Fibroblast of lung (primary cell): ENCODE results near the gene PTPRM. TPM values are rescaled to one million over a fixed set of nuclear protein-coding genes. Genes with fewer than 3 reads are reported as not detected.

Experiments
- DNase-seq, 2 donors: peaks; one replicate each; pipeline versions ENCODE4 v3.0.0 to v3.0.0-alpha.2; 2010; ENCODE audit warnings: low read depth in 2 of 2
- H2AFZ ChIP-seq: 2 replicates; pipeline ENCODE4 v1.5.1; 2012; ENCODE audit warnings: low read length, control low read depth, inconsistent platforms
- H3K27ac ChIP-seq: 2 replicates; pipeline ENCODE4 v1.5.1; 2011; ENCODE audit warnings: low read length, control low read depth; ENCODE audit not compliant: insufficient read depth
- H3K27me3 ChIP-seq: 2 replicates; pipeline ENCODE4 v1.5.1; 2011; ENCODE audit warnings: mild to moderate bottlenecking, low read length; ENCODE audit not compliant: control insufficient read depth, insufficient read depth
- H3K36me3 ChIP-seq: 2 replicates; pipeline ENCODE4 v1.5.1; 2011; ENCODE audit warnings: low read length; ENCODE audit not compliant: control insufficient read depth, insufficient read depth
- H3K4me1 ChIP-seq: 2 replicates; pipeline ENCODE4 v1.5.1; 2011; ENCODE audit warnings: low read length; ENCODE audit not compliant: control insufficient read depth, insufficient read depth; ENCODE audit errors: extremely low read depth
- H3K4me2 ChIP-seq: 2 replicates; pipeline ENCODE4 v1.5.1; 2011; ENCODE audit warnings: low read length, control low read depth; ENCODE audit not compliant: insufficient read depth; ENCODE audit errors: extremely low read depth
- H3K4me3 ChIP-seq, 4 experiments: fragments of 200-600 bp in 1 of 4; sonication (generic) in 1 of 4; replicated peaks in 1 of 4; 2 replicates each; pipeline ENCODE4 v1.5.1; 2011 to 2016; ENCODE audit warnings: low read length in 4 of 4, low read depth in 3 of 4, mild to moderate bottlenecking in 3 of 4, control low read depth in 2 of 4, inconsistent platforms in 1 of 4, mixed read lengths in 1 of 4; ENCODE audit not compliant: insufficient read depth in 1 of 4; ENCODE audit errors: control extremely low read depth in 1 of 4
- H3K79me2 ChIP-seq: 2 replicates; pipeline ENCODE4 v1.5.1; 2012; ENCODE audit warnings: mild to moderate bottlenecking, low read length, inconsistent platforms; ENCODE audit not compliant: control insufficient read depth, insufficient read depth
- H3K9ac ChIP-seq: 2 replicates; pipeline ENCODE4 v1.5.1; 2011; ENCODE audit warnings: mild to moderate bottlenecking, low read length, control low read depth; ENCODE audit not compliant: insufficient read depth
- H3K9me3 ChIP-seq: 2 replicates; pipeline ENCODE4 v1.5.1; 2012; ENCODE audit warnings: low read depth, low read length; ENCODE audit not compliant: control insufficient read depth, insufficient read depth
- H4K20me1 ChIP-seq: 2 replicates; pipeline ENCODE4 v1.5.1; 2011; ENCODE audit warnings: low read length; ENCODE audit not compliant: control insufficient read depth, insufficient read depth; ENCODE audit errors: extremely low read depth
- EZH2 ChIP-seq: IDR thresholded peaks from 2 replicates; pipeline ENCODE4 v1.5.1; 2012; ENCODE audit warnings: low read length, control low read depth, mild to moderate bottlenecking; ENCODE audit errors: missing control alignments
- polyA plus RNA-seq, 2 donors: library from polyadenylated mRNA; depleted of rRNA in 1 of 2; stranded (reverse) in 1 of 2; unstranded in 1 of 2; fragments of >200 nt; gene quantifications; 2 replicates each; pipeline ENCODE4 v1.2.1, GENCODE V29; 2011 to 2012; ENCODE audit warnings: missing spikeins in 1 of 2
- total RNA-seq: library from RNA; depleted of rRNA; stranded (reverse); fragments of >200 nt; gene quantifications from 2 replicates; pipeline ENCODE4 v1.2.1, GENCODE V29; 2014
- TF ChIP-seq, protein P1 (sequence below), 2 donors: IDR thresholded peaks in 1 of 2; conservative IDR thresholded peaks in 1 of 2; 1 replicate in 1 of 2; 2 replicates in 1 of 2; pipeline ENCODE4 v1.5.1; 2011 to 2012; ENCODE audit warnings: low read length in 2 of 2, control low read depth in 1 of 2, inconsistent platforms in 1 of 2, low read depth in 1 of 2, mild to moderate bottlenecking in 1 of 2

Gene PTPRM
- total and polyA plus RNA-seq, 2 donors (not counting 1 experiment from before 2014, with no cell fraction given): 86.6 to 87.0 TPM

DNA sequence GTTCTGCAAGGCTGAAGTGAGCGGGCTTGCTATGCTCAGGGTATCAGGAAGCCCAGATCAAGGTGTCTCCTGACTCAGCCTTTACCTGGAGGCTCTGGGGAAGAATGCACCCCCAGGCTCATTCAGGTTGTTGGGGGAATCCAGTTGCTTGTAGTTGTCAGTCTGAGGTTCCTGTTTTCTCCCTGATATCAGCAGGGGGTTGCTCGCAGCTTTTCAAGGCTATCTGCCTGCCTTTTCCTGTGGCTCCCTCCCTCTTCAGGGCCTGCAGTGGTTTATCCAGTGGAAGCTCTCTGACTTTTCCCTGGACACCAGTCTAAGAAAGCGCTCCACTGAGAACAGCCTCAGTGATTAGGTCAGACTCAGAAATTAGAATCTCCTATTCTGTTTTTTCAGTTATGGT, 116.6 kb downstream of the PTPRM start:
- Histone ChIP-seq H2AFZ (no peak overlapping the region), H3K36me3 (no peaks in the 10 kb centered on the region), H3K27ac (no peak overlapping the region), H3K27me3 (no peaks in the 10 kb centered on the region), H3K4me3 (no peak overlapping the region), H3K9ac (no peak overlapping the region), H3K4me1 (no peaks in the 10 kb centered on the region), H3K9me3 (no peaks in the 10 kb centered on the region), H3K4me2 (no peak overlapping the region), H4K20me1 (no peaks in the 10 kb centered on the region), H3K79me2 (no peaks in the 10 kb centered on the region)
- TF ChIP-seq EZH2: no peak
- TF ChIP-seq, protein P1, sequence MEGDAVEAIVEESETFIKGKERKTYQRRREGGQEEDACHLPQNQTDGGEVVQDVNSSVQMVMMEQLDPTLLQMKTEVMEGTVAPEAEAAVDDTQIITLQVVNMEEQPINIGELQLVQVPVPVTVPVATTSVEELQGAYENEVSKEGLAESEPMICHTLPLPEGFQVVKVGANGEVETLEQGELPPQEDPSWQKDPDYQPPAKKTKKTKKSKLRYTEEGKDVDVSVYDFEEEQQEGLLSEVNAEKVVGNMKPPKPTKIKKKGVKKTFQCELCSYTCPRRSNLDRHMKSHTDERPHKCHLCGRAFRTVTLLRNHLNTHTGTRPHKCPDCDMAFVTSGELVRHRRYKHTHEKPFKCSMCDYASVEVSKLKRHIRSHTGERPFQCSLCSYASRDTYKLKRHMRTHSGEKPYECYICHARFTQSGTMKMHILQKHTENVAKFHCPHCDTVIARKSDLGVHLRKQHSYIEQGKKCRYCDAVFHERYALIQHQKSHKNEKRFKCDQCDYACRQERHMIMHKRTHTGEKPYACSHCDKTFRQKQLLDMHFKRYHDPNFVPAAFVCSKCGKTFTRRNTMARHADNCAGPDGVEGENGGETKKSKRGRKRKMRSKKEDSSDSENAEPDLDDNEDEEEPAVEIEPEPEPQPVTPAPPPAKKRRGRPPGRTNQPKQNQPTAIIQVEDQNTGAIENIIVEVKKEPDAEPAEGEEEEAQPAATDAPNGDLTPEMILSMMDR (conservative IDR thresholded peaks at IDR 0.05 in 1 of 2, IDR thresholded peaks at IDR 0.05 in 1 of 2; ENCODE audit: low read depth in 1 of 2, low read length in 2 of 2): no peak
- no peak for DNase-seq

DNA sequence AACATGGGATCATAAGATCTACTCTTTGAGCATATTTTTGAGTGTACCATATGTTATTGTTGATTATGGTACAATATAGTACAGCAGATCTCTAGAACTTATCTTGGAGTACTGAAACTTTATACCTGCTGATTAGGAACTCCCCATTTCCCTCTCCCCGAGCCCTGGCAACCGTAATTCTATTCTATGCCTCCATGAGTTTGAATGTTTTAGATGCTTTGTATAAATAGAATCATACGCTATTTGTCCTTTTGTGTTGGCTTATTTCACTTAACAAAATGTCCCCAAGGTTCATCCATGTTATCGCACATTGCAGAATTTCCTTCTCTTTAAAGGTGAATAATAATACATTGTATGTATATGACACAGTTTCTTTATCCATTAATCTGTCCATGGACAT, 117.2 kb downstream of the PTPRM start:
- Histone ChIP-seq H3K27ac (no peak overlapping the region), H3K27me3 (no peaks in the 10 kb centered on the region), H4K20me1 (no peaks in the 10 kb centered on the region), H2AFZ (no peak overlapping the region), H3K36me3 (no peaks in the 10 kb centered on the region), H3K9ac (no peak overlapping the region), H3K4me2 (no peak overlapping the region), H3K9me3 (no peaks in the 10 kb centered on the region), H3K4me3 (no peak overlapping the region), H3K79me2 (no peaks in the 10 kb centered on the region), H3K4me1 (no peaks in the 10 kb centered on the region)
- no peak for DNase-seq
- TF ChIP-seq, protein P1 (conservative IDR thresholded peaks at IDR 0.05 in 1 of 2, IDR thresholded peaks at IDR 0.05 in 1 of 2; ENCODE audit: low read depth in 1 of 2, low read length in 2 of 2): no peak
- no peak for TF ChIP-seq EZH2

DNA sequence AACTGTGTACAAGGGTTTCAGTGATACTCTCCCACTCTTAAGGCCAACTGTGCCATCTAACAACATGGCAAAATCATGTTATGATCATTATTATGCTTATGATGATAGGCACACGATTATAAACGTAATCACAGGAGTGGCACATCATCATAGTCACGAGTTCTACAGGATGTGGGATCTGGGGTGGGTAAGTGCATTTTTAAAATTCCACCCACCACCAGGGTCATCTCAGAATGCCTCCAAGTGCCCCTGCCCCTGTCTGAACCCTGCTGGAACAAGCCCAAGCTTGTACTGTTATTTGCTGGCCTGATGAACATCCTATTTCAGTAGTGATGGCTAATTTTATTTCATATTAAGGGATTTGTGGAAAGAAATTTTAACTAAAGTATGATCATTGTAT, 117.8 kb downstream of the PTPRM start:
- Histone ChIP-seq H2AFZ (no peak overlapping the region), H3K4me2 (no peak overlapping the region), H3K36me3 (no peaks in the 10 kb centered on the region), H3K9ac (no peak overlapping the region), H3K27ac (no peak overlapping the region), H3K79me2 (no peaks in the 10 kb centered on the region), H4K20me1 (no peaks in the 10 kb centered on the region), H3K27me3 (no peaks in the 10 kb centered on the region), H3K4me1 (no peaks in the 10 kb centered on the region), H3K9me3 (no peaks in the 10 kb centered on the region), H3K4me3 (no peak overlapping the region)
- TF ChIP-seq, protein P1 (conservative IDR thresholded peaks at IDR 0.05 in 1 of 2, IDR thresholded peaks at IDR 0.05 in 1 of 2; ENCODE audit: low read depth in 1 of 2, low read length in 2 of 2): no peak
- TF ChIP-seq EZH2: no peak
- DNase-seq: peak in 1 of 2 donors; percentile 16
